AG09319 (cell line): Measurements from ENCODE around the gene FAM237A.

Experiments used
- DNase-seq: peaks from one replicate; pipeline ENCODE4 v3.0.0-alpha.2; 2010; ENCODE audit warnings: low read depth; ENCODE audit errors: extremely low read depth
- TF ChIP-seq, protein P1 (sequence below): IDR thresholded peaks from 2 replicates; pipeline ENCODE4 v1.5.1; 2011; ENCODE audit warnings: low read depth, mild to moderate bottlenecking, inconsistent platforms, low read length, moderate library complexity

Gene FAM237A

DNA sequence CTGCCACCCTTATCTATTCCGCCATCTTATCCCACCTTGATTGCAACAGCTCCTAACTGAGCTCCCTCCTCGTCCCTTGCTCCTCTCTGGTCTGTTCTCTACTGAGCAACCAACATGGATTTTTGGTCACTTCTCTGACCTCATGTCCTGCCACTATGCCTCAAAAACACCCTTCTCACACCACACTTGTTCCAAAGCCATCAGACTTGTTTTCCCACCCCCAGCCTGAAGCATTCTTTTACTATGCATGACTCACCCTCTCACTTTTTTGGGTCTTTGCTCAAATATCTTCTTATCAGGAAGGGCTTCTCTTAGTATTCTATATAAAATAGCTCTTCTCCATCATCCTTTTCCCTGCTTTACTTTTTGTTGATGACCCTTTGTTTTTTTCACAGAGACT lies 2.7 kb upstream of the FAM237A start:
- DNase-seq: no peak
- TF ChIP-seq, protein P1, sequence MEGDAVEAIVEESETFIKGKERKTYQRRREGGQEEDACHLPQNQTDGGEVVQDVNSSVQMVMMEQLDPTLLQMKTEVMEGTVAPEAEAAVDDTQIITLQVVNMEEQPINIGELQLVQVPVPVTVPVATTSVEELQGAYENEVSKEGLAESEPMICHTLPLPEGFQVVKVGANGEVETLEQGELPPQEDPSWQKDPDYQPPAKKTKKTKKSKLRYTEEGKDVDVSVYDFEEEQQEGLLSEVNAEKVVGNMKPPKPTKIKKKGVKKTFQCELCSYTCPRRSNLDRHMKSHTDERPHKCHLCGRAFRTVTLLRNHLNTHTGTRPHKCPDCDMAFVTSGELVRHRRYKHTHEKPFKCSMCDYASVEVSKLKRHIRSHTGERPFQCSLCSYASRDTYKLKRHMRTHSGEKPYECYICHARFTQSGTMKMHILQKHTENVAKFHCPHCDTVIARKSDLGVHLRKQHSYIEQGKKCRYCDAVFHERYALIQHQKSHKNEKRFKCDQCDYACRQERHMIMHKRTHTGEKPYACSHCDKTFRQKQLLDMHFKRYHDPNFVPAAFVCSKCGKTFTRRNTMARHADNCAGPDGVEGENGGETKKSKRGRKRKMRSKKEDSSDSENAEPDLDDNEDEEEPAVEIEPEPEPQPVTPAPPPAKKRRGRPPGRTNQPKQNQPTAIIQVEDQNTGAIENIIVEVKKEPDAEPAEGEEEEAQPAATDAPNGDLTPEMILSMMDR: no peak

DNA sequence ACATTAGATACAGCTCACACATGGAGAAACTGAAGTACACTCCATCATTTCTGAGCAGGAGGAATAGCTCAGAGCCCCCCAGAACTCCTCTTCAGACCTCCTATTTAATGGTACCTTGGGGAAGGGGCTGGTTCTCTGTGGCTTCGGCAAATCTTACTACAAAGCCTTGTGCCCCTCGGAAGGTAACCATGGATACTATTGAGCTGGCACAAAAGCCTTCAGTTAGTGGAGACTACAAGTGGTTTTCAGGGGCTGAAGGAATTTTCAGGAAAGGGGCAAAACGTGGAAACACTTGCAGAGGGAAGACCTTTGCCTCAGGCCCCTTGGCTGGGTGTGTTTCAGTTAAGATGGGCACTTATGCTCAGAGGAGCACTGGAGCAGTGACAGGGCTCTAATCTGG lies 1.1 kb upstream of the FAM237A start:
- TF ChIP-seq, protein P1: no peak
- DNase-seq: no peak

DNA sequence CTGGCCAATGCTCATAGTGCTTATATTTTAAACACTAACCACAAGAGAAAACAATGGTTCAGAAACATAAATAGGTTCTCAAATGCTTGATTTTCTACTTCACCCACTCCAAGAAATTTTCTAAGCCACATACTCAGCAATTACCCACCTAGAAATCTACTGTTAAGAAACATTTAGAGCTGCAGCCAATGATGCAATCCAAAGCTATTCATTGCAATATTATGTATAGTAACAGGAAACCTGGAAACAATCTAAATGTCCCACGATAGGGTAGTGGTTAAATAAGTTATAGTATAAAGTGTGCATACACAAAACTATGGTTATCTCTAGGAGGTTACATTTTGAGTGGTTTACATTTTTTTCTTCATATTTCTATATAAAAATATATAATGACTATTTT lies 5.7 kb downstream of the FAM237A start:
- TF ChIP-seq, protein P1: no peak

DNA sequence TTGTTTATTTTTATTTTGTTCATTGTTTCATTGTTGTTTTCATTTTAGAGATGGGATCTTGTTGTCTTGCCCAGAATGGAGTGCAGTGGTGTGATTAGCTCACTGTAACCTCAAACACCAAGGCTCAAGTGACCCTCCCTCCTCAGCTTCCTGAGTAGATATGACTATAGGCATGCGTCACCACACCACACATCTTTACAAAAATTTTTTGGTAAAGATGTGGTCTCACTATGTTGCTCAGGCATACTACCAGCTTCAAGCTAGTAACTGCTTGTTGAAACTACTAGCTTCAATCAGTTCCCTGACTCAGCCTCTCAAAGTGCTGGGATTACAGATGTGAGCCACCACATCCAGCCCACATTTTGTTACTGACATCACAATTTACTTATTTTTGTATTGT lies 14.8 kb downstream of the FAM237A start:
- TF ChIP-seq, protein P1: no peak
- no peak for DNase-seq

More for the DNA sequence above, 5.7 kb downstream of the FAM237A start:
- DNase-seq: no peak

GRCh38 chr2:206665251-206665650 lies 23.0 kb downstream of the FAM237A start:
- TF ChIP-seq, protein P1: no peak
- DNase-seq: no peak

- no peak for DNase-seq
- TF ChIP-seq, protein P1: no peak
Measured at GRCh38 chr2:206670531-206671319, 28.4 kb downstream of the FAM237A start.

DNA sequence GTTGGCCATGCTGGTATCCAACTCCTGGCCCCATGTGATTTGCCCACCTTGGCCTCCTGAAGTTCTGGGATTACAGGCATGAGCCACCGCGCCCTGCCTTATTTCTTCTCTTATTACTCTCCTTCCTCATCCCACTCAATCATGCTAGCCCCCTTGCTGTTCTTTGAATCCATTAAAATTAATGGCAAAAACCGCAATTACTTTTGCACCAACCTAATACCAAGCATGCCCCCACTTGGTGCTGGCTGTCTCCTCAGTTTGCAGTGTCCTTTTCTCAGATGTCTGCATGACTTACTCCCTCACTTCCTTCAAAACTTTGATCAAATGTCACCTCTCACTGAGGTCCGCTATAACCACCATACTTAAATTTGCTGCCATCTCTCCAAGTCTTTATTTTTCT lies 41.3 kb downstream of the FAM237A start:
- TF ChIP-seq, protein P1: no peak
- no peak for DNase-seq
